Measurements from ENCODE around the gene ADGRG3.

GRCh38 chr16:57685633-57686032, 17.5 kb downstream of the ADGRG3 start:
- TF ChIP-seq CTCF (IDR thresholded peaks at IDR 0.05; ENCODE audit: insufficient read depth, low read depth, low read length) (no peak), EZH2 (IDR thresholded peaks at IDR 0.05; ENCODE audit: insufficient read depth, low read length) (no peak)
